Hematopoietic multipotent progenitor cell treated with erythropoietin and hydrocortisone succinate and interleukin-3 and kit ligand, for 6 days (in vitro differentiated cells): ENCODE measurements around the gene TEX52.
"Not testable (repeated sequence)": the region's sequence is repeated elsewhere in the genome, so short reads cannot be mapped to it uniquely, and the experiment has no call there.

Source experiments
- DNase-seq: peaks from one replicate; pipeline ENCODE4 v3.0.0-alpha.2; 2015

TEX52 gene

DNA sequence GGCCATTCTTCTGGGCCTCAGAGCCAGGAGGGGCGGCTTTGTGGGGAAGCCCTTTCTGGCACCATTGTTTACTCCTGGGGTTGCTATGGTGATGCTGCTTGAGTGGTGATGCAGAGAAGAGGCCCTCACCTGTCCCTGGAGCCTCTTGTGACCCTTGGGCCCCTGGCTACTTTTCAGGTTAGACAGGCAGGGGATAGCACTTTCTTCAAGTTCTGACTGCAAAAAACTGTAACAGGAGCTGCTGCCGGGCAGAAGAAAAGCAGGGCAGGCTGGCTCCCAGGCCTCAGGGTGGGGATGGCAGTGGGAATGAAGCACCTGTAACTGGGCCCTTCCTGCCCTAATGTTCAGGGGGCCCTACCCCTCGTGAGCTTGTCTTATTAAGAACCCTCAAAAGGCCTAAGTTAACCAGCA, at the start of gene TEX52:
TEX52 (minus strand) TSS at position 19 of the 411 bp plus-strand sequence; CDS start at position 6, 13 bp downstream.
- DNase-seq: no peak

DNA sequence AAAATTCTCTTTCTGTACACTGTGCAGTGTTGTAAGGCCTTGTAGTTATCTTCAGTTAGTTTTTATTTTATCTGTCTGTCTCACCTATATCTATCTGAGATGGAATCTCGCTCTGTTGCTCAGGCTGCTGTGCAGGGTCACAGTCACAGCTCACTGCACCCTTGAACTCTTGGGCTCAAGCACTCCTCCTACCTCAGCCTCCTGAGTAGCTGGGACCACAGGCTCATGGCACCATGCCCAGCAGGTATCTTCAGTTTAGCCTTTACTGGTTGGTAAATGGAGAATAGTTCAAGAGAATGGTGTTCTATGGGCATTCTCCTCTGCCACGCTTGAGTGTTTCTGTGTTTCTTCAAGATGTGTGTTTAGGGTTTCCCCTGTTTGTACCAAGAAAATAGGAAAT, 47.4 kb upstream of the TEX52 start:
- no peak for DNase-seq

DNA sequence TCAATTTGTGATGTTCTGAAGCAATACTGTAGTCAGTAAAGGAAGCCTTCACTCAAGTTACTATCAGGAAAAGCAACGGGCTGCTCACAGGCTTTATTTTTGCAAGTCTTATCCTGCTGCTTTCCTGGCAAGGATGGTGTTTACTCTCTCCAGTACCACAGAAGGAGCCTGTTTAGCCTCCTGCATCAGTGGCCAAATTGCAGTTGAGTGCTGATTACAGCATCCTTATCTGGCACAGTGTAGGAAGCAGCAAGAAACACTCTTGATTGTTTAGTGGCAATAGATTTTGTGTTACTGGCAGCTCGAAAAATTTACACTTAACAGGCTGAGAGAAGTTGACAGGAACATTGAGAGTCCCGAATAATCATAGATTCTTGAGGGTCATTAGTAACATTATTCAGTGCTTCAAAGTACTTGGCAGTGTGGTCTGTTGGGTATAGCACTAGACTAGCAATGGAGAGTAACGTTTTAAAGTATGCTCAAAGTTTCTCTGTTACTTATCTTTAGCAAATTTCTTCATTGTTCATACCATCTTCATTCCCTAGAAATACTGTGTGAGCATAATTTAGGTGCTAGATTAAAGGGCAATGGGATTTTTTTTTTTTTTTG, 45.5 kb upstream of the TEX52 start:
- peak; percentile 57 for DNase-seq

DNA sequence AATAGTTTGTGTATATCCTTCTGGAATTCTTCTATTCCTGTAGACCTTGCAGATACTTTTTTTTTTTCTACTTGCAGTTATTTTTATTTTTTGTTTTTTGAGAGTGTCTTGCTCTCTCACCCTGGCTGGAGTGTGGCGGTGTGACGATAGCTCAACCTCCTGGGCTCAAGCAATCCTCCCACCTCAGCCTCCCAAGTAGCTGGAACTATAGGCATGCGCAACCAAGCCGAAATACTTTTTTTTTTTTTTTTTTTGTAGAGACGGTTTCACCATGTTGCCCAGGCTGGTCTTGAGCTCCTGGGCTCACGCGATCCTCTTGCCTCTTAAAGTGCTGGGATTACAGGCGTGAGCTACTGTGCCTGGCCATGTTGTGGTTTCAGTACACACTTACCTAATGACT, 43.8 kb upstream of the TEX52 start:
- DNase-seq: no peak

DNA sequence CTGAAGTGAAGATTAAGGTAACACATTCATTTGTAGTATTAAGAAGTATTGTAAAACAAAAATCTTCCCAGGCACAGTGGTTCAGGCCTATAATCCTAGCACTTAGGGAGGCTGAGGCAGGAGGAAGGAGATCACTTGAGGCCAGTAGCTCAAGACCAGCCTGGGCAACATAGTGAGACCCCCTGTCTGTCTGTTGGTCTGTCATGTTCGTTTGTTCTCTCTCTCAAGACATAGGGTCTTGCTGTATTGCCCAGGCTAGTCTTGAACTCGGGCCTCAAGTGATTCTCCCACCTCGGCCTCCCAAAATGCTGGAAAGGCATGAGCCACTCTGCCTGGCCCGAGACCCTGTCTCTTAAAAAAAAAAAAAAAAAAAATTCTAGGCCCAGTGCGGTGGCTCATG, 40.6 kb upstream of the TEX52 start:
- DNase-seq: no peak

DNA sequence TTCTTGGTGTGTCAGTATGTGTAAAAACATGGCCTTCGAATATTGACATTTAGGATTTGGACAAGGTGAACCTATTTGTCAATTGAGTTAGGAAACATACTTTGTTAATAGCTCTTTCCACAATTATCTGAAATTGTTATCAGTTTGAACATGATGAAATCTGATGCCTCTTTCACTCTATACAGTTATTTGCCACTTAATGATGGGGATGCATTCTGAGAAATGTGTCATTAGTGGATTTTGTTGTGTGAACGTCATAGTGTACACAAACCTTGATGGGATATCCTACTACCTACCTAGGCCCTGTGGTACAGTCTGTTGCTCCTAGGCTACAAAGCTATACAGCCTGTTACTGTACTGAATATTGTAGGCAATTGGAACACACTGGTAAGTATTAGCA, 38.7 kb upstream of the TEX52 start:
- no peak for DNase-seq

DNA sequence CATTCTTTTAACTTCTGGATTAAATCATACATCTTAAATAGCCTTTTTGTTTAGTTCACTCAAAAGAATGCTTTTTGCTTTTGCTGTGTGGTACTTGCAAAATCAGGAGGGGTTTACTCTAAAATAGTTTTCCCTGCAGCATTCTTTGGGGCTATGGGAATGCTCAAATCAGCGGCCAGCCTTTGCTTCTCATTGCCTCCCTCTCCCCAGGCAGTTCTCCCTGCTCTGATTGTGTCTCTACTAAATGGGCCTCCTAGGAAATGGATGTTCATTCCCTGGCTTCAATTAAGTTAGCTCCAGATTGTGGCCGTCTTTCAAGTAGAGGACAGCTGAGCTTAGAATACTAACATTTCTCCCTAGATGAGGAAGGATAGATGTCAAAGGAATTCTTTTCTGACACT, 38.2 kb upstream of the TEX52 start:
- no peak for DNase-seq

DNA sequence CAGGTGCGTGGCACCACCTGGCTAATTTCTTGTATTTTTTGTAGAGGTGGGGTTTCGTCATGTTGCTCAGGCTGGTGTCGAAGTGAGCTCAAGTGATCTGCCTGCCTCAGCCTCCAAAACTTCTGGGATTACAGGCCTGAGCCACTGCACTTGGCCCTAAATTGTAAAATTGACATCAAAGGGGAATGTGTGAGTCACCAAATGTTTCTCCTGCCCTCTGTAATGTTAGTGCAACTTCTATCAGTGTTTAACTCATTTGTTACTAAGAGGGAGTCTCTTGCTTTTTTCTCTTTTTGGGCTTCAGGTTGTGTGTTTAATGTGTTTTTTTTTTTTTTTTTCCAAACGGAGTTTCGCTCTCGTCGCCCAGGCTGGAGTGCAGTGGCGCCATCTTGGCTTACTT, 36.2 kb upstream of the TEX52 start:
- no peak for DNase-seq

DNA sequence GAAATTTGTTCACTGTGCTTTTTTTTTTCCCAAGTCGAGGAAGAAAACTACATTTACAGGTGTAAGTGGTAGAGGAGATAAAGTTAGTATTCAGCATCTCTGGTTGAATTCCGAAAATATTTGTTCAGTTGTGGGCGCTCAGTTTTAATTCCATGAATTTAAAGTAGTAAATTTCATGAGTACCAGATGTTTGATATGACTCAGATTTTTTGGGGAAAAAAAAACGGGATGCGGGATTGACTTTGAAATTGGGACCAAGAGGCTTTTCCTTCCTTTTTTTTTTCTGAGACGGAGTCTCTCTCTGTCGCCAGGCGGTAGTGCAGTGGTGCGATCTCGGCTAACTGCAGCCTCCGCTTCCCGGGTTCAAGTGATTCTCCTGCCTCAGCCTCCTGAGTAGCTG, 35.4 kb upstream of the TEX52 start:
- DNase-seq: no peak

DNA sequence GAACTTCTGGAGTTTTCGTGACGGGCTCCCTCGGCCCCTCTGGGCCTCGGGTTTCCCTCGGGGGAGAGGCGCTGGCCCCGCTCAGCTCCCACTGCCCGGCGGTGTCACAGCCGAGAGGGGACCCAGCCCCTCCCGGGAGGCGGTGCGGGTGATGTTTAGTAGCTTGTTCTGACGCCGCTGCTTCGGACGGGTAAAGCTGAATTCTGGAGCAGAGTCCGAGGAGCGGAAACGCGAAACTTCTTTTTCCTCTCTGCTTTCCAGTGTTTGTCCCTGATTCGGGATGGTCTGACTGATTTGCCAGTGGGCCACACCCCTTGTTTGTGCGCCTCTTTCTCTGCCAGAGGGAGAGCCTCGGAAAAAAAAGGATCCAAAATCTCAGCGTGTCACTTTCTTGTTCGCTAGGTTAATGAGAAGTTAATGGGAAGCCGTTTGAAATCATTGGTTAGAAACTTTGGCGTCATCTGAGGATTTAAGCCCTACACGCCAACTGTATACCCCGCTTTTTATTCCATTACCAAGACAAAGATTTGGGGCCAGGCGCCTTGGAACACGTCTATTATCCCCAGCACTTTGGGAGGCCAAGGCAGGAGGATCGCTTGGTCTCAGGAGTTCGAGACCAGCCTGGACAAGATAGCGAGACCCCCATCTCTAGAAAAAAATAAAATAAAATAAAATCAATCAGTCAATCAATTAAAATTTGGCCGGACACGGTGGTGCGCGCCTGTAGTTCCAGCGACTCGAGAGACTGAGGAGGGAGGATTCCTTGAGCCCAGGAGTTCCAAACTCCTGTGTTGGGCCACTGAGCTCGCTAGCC, 34.6 kb upstream of the TEX52 start:
- peak; percentile 38 for DNase-seq

DNA sequence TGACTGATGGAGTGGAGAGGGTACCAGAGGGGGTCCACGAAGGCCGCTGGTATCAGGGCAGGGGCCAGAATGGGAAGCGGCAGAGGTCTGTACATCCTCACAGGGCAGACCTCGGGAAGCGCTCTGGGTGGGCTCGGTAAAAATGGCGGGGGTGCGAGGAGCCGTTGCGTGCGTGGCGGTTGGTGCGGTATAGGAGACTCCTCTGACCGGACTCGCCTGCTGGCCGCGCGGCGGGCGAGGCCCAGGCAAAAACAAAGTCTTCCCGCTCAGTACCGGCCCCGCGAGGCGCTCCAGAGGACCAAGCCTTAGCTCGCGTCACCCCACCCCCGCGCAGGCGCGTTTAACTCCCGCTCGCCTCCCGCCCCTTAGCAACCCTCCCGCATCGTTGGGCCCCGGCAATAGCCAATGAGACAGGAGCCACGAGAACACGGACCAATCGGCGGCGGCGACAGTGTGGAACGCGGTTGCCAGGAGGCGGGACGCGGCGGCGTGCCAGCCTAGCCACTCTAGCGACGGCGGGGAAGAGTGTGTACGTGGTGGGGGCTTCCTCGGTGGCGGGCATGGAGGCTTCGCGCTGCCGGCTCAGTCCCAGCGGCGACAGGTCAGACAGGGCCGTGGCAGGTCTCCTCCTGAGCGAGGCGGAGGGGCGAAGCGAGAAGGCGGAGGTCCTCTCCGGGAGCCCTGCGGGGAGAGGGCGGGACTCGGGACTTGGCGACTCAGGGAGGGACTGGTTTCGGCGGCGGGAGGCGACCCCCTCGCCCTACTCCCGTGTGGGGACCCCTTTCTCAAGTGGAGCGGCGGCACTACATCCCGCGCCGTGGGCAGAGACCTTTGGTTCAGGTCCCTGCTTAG, 33.8 kb upstream of the TEX52 start, which contains the start of gene TULP3:
TULP3 (plus strand) TSS at position 504 of the 852 bp plus-strand sequence; CDS start at position 561, 57 bp downstream.
- peak; percentile 98 for DNase-seq

DNA sequence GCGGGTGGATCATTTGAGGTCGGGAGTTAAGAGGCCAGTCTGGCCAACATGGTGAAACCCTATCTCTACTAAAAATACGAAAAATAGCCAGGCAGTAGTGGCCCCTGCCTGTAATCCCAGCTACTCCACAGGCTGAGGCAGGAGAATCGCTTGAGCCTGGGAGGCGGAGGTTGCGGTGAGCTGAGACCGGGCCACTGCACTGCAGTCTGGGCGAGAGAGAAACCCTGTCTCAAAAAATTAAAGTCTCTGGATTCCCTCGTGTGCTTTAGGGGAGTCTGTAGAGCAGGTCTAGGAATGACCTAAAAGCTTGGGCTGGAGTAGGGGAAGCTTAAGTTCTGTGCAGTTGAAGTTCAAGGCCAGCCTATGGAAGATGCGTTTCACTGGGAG, 33.2 kb upstream of the TEX52 start:
- DNase-seq: no peak

DNA sequence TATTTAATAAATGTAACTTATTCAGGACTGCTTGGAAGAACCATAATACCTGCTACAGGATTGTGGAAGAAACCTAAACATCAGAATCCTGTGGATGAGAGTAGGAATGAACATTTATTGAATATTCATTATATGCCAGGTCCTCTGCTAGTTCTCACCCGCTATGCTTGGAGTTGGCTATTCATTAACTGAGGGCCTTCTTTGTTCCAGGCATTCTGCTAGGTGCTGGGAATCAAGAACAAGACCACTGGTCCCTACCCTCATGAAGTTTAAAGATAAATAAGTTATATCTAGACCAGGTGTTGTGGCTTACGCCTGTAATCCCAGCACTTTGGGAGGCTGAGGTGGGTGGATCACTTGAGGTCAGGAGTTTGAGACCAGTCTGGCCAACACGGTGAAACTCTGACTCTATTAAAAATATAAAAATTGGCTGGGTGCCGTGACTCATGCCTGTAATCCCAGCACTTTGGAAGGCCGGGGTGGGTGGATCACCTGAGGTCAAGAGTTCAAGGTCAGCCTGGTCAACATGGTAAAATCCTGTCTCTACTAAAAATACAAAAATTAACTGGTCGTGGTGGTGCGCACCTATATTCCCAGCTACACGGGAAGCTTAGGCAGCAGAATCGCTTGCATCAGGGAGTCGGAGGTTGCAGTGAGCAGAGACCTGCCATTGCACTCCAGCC, 30.1 kb upstream of the TEX52 start:
- no peak for DNase-seq

DNA sequence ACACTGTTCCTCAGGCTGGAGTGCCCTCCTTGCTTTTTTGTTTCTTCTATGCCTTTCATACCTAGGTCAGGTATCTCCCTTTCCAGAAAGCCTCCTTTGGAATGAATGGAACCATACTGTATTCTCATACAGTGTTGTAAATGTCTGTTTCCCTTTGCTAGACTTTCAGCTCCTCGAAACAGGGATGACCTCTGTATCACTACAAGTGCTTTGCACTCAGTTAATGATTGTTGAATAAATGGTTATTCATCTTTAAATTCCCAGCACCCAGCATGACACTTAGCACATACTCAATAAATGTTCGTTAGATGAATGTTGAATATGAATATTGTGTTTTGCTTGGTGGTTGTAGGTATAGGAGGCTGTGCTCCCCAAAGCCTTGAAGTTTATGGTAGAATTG, 28.0 kb upstream of the TEX52 start:
- no peak for DNase-seq

DNA sequence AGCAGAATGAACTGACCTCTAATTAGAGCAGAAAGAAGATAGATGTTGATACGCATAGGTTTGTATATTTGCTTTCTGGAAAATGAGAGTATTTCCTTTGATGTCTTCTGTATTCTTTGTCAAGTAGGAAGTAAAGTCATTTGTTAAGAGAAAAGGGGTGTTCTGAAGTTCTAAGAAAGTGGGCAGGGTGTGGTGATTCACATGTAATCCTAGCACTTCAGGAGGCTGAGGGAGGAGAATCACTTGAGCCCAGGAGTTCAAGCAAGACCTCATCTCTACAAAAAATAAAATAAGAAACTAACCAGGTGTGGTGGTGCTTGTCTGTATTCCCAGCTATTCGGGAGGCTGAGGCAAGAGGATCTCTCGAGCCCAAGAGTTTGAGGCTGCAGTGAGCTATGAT, 23.0 kb upstream of the TEX52 start:
- peak; percentile 76 for DNase-seq

DNA sequence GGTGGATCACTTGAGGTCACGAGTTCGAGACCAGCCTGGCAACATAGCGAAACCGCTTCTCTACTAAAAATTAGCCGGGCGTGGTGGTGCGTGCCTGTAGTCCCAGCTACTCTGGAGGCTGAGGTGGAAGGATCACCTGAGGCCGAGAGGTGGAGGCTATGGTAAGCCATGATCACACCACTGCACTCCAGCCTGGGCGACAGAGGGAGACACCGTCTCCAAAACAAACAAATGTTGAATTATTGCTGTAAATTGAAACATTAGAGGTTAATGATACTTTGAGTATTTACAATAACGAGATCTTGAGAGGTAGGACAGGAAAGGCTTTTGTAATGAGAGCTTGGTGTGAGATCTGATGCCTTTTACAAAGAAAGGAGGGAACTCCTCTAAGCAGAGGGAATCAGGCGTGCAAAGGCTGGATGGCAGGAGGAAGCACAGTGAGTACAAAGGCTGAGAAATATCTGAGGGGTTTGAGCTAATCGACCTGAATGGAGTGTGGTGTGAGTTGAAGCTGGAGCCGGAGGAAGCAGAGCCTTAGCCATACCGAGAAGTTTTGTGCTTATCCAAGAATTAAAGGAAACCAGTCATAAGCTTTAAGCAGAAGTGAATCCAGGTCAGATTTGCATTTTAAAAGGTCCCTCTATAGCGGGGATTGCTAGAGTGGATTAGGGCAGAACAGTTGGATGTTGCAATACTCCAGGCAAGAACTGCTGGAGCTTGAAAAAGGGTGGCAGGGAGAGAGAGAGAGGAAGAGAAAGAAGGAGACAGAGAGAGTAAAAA, 21.3 kb upstream of the TEX52 start:
- peak; percentile 49 for DNase-seq

DNA sequence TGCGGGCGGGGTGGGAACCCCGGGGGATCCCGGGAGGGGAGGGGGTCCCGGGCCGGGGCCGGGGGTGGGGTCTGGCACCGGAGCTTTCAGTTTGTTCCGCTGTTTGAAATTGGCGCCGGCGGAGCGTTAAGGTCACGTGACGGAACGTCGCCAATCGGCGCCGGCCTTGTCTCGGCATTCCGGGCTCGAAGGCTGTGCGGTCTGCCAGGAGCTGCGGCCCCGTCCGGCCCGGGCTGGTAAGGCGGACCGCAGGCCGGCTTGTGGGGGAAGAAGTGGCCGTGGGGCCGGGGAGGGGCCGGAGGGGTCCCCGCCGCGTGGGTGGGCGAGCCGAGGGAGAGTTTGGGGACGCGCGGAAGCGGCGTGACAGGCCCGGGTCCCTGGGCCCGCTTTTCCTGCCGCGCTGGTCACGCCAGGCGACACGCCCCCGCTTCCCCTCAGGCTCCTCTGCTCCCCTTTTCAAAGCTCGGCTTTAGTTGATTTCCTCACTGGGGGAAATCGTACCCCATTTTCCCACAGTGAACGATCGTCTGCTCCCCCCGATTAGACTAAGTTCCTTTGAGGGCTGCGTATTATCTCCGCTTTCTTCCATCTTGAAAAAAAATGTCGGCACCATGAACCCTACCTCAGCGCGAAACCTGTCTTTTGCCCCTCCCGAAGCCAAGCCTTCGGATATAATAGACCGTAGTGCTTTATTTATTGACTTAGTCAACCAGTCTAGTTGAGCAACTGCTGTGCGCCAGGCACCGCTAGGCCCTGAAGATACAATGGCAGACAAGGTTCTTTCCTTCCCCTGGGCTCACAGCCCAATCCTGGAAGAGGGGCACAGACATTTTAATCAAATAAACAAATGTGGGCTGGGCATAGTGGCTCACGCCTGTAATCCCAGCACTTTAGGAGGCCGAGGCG, 20.5 kb upstream of the TEX52 start, which contains the start of the genes FOXM1 and RHNO1:
FOXM1 (minus strand) TSS at position 128 of the 906 bp plus-strand sequence. CDS start 2,696 bp downstream, outside the sequence.
RHNO1 (plus strand) TSS at position 177 of the 906 bp plus-strand sequence. CDS start 8,144 bp downstream, outside the sequence.
- DNase-seq: peak; percentile 95

DNA sequence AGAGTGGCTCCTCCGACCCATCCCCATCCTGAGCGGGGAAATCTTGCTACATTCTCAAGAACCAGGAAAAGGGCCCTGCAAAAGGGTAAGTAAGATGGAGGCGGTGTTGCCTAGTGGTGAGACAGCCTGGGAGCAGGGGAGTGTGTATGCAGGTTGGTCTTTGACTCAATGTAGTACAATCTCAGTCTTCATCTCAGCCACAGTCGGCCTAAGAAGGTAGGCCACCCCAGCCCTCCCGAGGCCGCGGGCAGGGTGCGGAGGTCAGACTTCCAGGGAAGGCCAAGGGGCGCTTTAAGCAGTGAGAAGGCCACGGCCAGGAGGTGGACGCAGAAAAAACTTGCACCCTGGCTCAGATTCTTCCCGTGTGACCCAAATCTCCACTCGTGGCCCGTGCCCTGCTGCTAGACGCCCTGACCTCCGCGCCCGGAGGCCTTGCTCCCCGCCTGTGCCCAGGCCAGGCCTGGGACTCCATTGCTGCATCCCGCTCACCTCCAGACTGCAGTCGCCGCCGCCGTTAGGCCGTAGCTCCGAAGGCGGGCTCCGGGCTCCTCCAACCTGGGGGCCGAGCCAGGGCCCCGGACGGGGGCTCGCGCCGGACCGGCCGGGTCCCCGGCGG, 19.7 kb upstream of the TEX52 start:
- DNase-seq: peak; percentile 63

DNA sequence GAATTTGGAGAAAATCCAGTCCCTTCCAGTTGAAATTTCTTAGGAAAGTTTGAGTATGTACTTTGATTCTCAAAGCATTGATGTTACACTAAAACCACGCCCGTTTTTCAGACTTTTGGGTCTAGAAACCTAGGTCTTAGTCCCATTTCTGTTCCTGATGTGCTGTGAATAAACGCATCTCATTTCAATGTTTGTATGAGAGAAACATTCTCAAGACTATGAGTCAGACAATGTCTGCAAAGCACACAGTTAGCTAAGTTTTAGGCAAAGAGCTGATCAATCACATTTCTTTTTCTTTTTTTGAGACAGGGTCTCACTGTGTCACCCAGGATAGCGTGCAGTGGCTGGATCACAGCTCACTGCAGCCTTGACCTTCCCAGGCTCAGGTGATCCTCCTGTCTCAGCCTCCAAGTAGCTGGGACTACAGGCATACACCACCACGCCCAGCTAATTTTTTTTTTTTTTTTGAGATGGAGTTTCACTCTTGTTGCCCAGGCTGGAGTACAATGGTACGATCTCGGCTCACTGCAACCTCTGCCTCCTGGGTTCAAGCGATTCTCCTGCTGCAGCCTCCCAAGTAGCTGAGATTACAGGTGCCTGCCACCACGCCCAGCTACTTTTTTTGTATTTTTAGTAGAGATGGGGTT, 12.3 kb upstream of the TEX52 start:
- not testable (repeated sequence) for DNase-seq

DNA sequence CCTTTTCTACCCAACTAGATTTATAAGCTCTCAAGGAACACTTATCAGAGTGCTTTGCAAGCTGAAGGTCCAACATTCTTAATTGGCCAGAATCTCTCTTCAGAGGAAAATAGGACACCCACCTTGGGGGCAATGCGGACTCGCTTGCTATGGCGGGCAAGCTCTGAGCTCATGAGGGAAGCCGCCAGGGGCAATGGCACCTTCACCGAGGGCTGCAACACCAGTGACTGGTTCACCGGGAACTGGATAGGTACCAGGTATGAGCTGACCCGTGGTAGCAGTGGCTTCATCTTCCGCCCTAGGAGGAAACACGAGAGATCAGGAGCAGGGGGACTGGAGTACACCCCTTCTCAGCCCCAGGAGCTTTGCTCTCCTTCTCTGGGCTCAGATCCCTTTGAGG, 7.4 kb upstream of the TEX52 start:
- DNase-seq: no peak
